GM19351 (cell line): ENCODE measurements around the gene ETV1.

Experiments
- ATAC-seq: cut with Tn5 transposase; IDR thresholded peaks from one replicate; pipeline ENCODE4 v1.9.1; 2021; ENCODE audit warnings: mild to moderate bottlenecking, moderate library complexity; ENCODE audit not compliant: unreplicated experiment

ETV1 gene

GRCh38 chr7:13989126-13989948, at the start of gene ETV1:
ETV1 (minus strand) TSS chr7:13989666; CDS start chr7:13989052, 614 bp downstream.
- ATAC-seq, result no peak

- no peak for ATAC-seq
Measured at GRCh38 chr7:14024406-14024805, 34.9 kb upstream of the ETV1 start.

GRCh38 chr7:14023838-14024237, 34.4 kb upstream of the ETV1 start:
- ATAC-seq, result no peak

GRCh38 chr7:14023342-14023741, 33.9 kb upstream of the ETV1 start:
- no peak for ATAC-seq

GRCh38 chr7:14021069-14021468, 31.6 kb upstream of the ETV1 start:
- ATAC-seq, result no peak

GRCh38 chr7:14020339-14020900, 31.0 kb upstream of the ETV1 start:
- no peak for ATAC-seq

GRCh38 chr7:14018751-14019150, 29.3 kb upstream of the ETV1 start:
- no peak for ATAC-seq

- ATAC-seq, result no peak
Measured at GRCh38 chr7:14016950-14017349, 27.5 kb upstream of the ETV1 start.

- no peak for ATAC-seq
Measured at GRCh38 chr7:14013898-14014297, 24.4 kb upstream of the ETV1 start.

GRCh38 chr7:14009453-14010418, 20.3 kb upstream of the ETV1 start:
- no peak for ATAC-seq

- no peak for ATAC-seq
Measured at GRCh38 chr7:14001139-14001538, 11.7 kb upstream of the ETV1 start.

- ATAC-seq, result peak; percentile 72
Measured at GRCh38 chr7:14000247-14000646, 10.8 kb upstream of the ETV1 start.

- no peak for ATAC-seq
Measured at GRCh38 chr7:13998866-13999265, 9.4 kb upstream of the ETV1 start.

GRCh38 chr7:13992596-13992964, 3.1 kb upstream of the ETV1 start:
- no peak for ATAC-seq

- no peak for ATAC-seq
Measured at GRCh38 chr7:13991791-13992595, 2.5 kb upstream of the ETV1 start.

GRCh38 chr7:13990984-13991790, 1.7 kb upstream of the ETV1 start:
- ATAC-seq, result peak; percentile 76

- peak; percentile 62 for ATAC-seq
Measured at GRCh38 chr7:13990319-13990983, 985 bp upstream of the ETV1 start.

- no peak for ATAC-seq
Measured at GRCh38 chr7:13989949-13990305, 461 bp upstream of the ETV1 start.

GRCh38 chr7:13988731-13989125, 738 bp downstream of the ETV1 start:
- no peak for ATAC-seq
